ENCODE measurements around the gene SMIM23.

Gene SMIM23

GRCh38 chr5:171789353-171789752, 3.7 kb downstream of the SMIM23 start:
- Histone ChIP-seq H3K79me2 (ENCODE audit: low read length) (no peaks in the 10 kb centered on the region), H3K9me3 (replicated peaks; ENCODE audit: insufficient read depth, low read length) (no peaks in the 10 kb centered on the region), H3K36me3 (replicated peaks; ENCODE audit: insufficient read depth, low read length) (no peaks in the 10 kb centered on the region), H3K27ac (ENCODE audit: low read length) (no peak overlapping the region), H3K4me3 (ENCODE audit: low read length) (no peak overlapping the region), H3K27me3 (replicated peaks; ENCODE audit: insufficient read depth, low read length) (no peaks in the 10 kb centered on the region), H3K9ac (ENCODE audit: low read length) (no peak overlapping the region), H2AFZ (ENCODE audit: low read length) (no peak overlapping the region), H3K4me1 (ENCODE audit: low read length) (no peaks in the 10 kb centered on the region), H3K9me2 (replicated peaks; ENCODE audit: insufficient read depth, low read length) (no peaks in the 10 kb centered on the region), H3K4me2 (ENCODE audit: low read depth, low read length) (no peak overlapping the region), H4K20me1 (ENCODE audit: insufficient read depth, low read length) (no peaks in the 10 kb centered on the region), H3F3A (ENCODE audit: insufficient read depth, low read length) (no peaks in the 10 kb centered on the region)
- DNase-seq = no peak
- TF ChIP-seq EZH2 (optimal IDR thresholded peaks at IDR 0.05; ENCODE audit: low read depth, low read length) = no peak
- TF ChIP-seq, protein P1, sequence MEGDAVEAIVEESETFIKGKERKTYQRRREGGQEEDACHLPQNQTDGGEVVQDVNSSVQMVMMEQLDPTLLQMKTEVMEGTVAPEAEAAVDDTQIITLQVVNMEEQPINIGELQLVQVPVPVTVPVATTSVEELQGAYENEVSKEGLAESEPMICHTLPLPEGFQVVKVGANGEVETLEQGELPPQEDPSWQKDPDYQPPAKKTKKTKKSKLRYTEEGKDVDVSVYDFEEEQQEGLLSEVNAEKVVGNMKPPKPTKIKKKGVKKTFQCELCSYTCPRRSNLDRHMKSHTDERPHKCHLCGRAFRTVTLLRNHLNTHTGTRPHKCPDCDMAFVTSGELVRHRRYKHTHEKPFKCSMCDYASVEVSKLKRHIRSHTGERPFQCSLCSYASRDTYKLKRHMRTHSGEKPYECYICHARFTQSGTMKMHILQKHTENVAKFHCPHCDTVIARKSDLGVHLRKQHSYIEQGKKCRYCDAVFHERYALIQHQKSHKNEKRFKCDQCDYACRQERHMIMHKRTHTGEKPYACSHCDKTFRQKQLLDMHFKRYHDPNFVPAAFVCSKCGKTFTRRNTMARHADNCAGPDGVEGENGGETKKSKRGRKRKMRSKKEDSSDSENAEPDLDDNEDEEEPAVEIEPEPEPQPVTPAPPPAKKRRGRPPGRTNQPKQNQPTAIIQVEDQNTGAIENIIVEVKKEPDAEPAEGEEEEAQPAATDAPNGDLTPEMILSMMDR (IDR thresholded peaks at IDR 0.05; ENCODE audit: low read length) = no peak

DNA sequence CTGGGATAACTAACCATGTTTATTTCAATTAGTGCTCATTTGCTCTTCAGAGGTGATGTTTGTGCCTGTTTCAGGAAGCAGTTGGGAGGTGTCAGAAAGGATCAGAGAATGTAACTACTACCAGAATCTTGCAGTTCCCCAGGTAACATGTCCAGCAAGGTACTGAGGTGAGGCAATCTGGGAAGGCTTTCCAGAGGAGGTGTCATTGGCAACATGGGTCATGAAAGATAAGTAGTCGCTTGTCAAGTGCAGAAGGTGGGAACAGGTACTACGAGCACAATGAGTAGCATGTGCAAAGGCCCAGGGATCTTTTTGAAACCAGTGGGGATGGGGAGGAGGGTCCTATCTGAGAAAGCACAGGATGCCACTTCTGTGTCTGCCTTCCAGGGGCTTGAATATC, 4.8 kb downstream of the SMIM23 start:
- H3K9me3 ChIP-seq (replicated peaks; ENCODE audit: insufficient read depth, low read length) = no peaks in the 10 kb centered on the region
- H3F3A ChIP-seq (ENCODE audit: insufficient read depth, low read length) = no peaks in the 10 kb centered on the region
- H3K79me2 ChIP-seq (ENCODE audit: low read length) = no peaks in the 10 kb centered on the region
- H3K4me1 ChIP-seq (ENCODE audit: low read length) = no peaks in the 10 kb centered on the region
- no peak overlapping the region for H3K4me2 ChIP-seq (ENCODE audit: low read depth, low read length)
- no peaks in the 10 kb centered on the region for H3K36me3 ChIP-seq (replicated peaks; ENCODE audit: insufficient read depth, low read length)
- H2AFZ ChIP-seq (ENCODE audit: low read length) = no peak overlapping the region
- no peak for DNase-seq
- no peak overlapping the region for H3K27ac ChIP-seq (ENCODE audit: low read length)
- H3K4me3 ChIP-seq (ENCODE audit: low read length) = no peak overlapping the region
- TF ChIP-seq EZH2 (optimal IDR thresholded peaks at IDR 0.05; ENCODE audit: low read depth, low read length) (no peak), EZH2phosphoT487 (IDR thresholded peaks at IDR 0.05; ENCODE audit: low read length) (no peak)
- TF ChIP-seq, protein P1 (IDR thresholded peaks at IDR 0.05; ENCODE audit: low read length) = no peak
- H4K20me1 ChIP-seq (ENCODE audit: insufficient read depth, low read length) = no peaks in the 10 kb centered on the region
- H3K9me2 ChIP-seq (replicated peaks; ENCODE audit: insufficient read depth, low read length) = no peaks in the 10 kb centered on the region
- no peaks in the 10 kb centered on the region for H3K27me3 ChIP-seq (replicated peaks; ENCODE audit: insufficient read depth, low read length)
- H3K9ac ChIP-seq (ENCODE audit: low read length) = no peak overlapping the region

- TF ChIP-seq EZH2phosphoT487 (IDR thresholded peaks at IDR 0.05; ENCODE audit: low read length) (no peak), EZH2 (optimal IDR thresholded peaks at IDR 0.05; ENCODE audit: low read depth, low read length) (no peak)
- TF ChIP-seq, protein P1 (IDR thresholded peaks at IDR 0.05; ENCODE audit: low read length) = no peak
- Histone ChIP-seq H3K27me3 (replicated peaks; ENCODE audit: insufficient read depth, low read length) (no peaks in the 10 kb centered on the region), H3K36me3 (replicated peaks; ENCODE audit: insufficient read depth, low read length) (no peaks in the 10 kb centered on the region), H3K4me2 (ENCODE audit: low read depth, low read length) (no peak overlapping the region), H3K9me3 (replicated peaks; ENCODE audit: insufficient read depth, low read length) (no peaks in the 10 kb centered on the region), H3K4me3 (ENCODE audit: low read length) (no peak overlapping the region), H2AFZ (ENCODE audit: low read length) (no peak overlapping the region), H3K4me1 (ENCODE audit: low read length) (no peaks in the 10 kb centered on the region), H3K79me2 (ENCODE audit: low read length) (no peaks in the 10 kb centered on the region), H4K20me1 (ENCODE audit: insufficient read depth, low read length) (no peaks in the 10 kb centered on the region), H3K9ac (ENCODE audit: low read length) (no peak overlapping the region), H3K27ac (ENCODE audit: low read length) (no peak overlapping the region), H3K9me2 (replicated peaks; ENCODE audit: insufficient read depth, low read length) (no peaks in the 10 kb centered on the region), H3F3A (ENCODE audit: insufficient read depth, low read length) (no peaks in the 10 kb centered on the region)
- DNase-seq = no peak
Observed at GRCh38 chr5:171794470-171794960, 8.9 kb downstream of the SMIM23 start.
